PC-3 (cell line): Measurements from ENCODE around the gene MDC1. TPM values are rescaled to one million over a fixed set of nuclear protein-coding genes. Genes with fewer than 3 reads are reported as not detected.
A peak's percentile ranks its signal among the peaks of the same experiment; 100 is the strongest.

Experiments
- ATAC-seq: fragments of 200-7000 bp; cut with Tn5 transposase; 2 replicates; pipeline ENCODE4 v1.9.1; 2020; ENCODE audit warnings: mild to moderate bottlenecking, moderate library complexity
- BruUV-seq: library from RNA; stranded (reverse); fragments of 400-500 nt; replicated peaks from 2 replicates; lab custom pipeline; 2021; lab: Mats Ljungman, UMichigan
- CTCF ChIA-PET: fragments of 300-600 bp; sonication (Branson Sonifier 250); formaldehyde crosslinking; loops from one replicate; lab custom pipeline; 2022; ENCODE audit warnings: antibody characterized with exemption; lab: Charles Lee
- POLR2A ChIA-PET: fragments of 300-600 bp; sonication (Branson Sonifier 250); formaldehyde crosslinking; loops from one replicate; lab custom pipeline; 2022; ENCODE audit warnings: antibody characterized with exemption; ENCODE audit not compliant: unreplicated experiment; lab: Charles Lee
- DNase-seq: peaks from one replicate; pipeline ENCODE4 v3.0.0-alpha.2; 2015
- H2AFZ ChIP-seq: fragments of 300-600 bp; sonication (generic); 2 replicates; pipeline ENCODE4 v1.6.0; 2016; ENCODE audit warnings: antibody characterized with exemption, low read length
- H3F3A ChIP-seq: fragments of 300-600 bp; sonication (generic); one replicate; pipeline ENCODE4 v1.6.0; 2017; ENCODE audit warnings: antibody characterized with exemption, low read length, control low read depth, mild to moderate bottlenecking; ENCODE audit not compliant: unreplicated experiment
- H3K27ac ChIP-seq: fragments of 300-600 bp; sonication (generic); 2 replicates; pipeline ENCODE4 v1.5.1; 2016; ENCODE audit warnings: mild to moderate bottlenecking, low read length
- H3K27me3 ChIP-seq: fragments of 300-600 bp; sonication (generic); 2 replicates; pipeline ENCODE4 v1.6.1; 2016; ENCODE audit warnings: low read length, mixed read lengths
- H3K36me3 ChIP-seq: fragments of 300-600 bp; sonication (generic); 2 replicates; pipeline ENCODE4 v1.6.1; 2016; ENCODE audit warnings: low read depth, mixed run types, low read length, mixed read lengths
- H3K4me1 ChIP-seq: fragments of 300-600 bp; sonication (generic); 2 replicates; pipeline ENCODE4 v1.5.1; 2016; ENCODE audit warnings: low read length; ENCODE audit not compliant: insufficient read depth
- H3K4me2 ChIP-seq: fragments of 300-600 bp; sonication (generic); 2 replicates; pipeline ENCODE4 v1.6.0; 2016; ENCODE audit warnings: low read length
- H3K4me3 ChIP-seq: fragments of 300-600 bp; sonication (generic); 2 replicates; pipeline ENCODE4 v1.5.1; 2016; ENCODE audit warnings: mild to moderate bottlenecking, low read length, mixed read lengths
- H3K79me2 ChIP-seq: fragments of 300-600 bp; sonication (generic); 2 replicates; pipeline ENCODE4 v1.6.1; 2017; ENCODE audit warnings: low read length, mixed read lengths
- H3K9ac ChIP-seq: fragments of 300-600 bp; sonication (generic); 2 replicates; pipeline ENCODE4 v1.6.0; 2016; ENCODE audit warnings: mild to moderate bottlenecking, low read length
- H3K9me2 ChIP-seq: fragments of 300-600 bp; sonication (generic); replicated peaks from 2 replicates; pipeline ENCODE4 v1.6.1; 2016; ENCODE audit warnings: mixed run types, low read length, mixed read lengths
- H3K9me3 ChIP-seq: fragments of 300-600 bp; sonication (generic); 2 replicates; pipeline ENCODE4 v1.6.1; 2016; ENCODE audit warnings: low read length, mixed read lengths
- H4K20me1 ChIP-seq: fragments of 300-600 bp; sonication (generic); 2 replicates; pipeline ENCODE4 v1.6.1; 2016; ENCODE audit warnings: low read length, mixed read lengths
- EZH2 ChIP-seq: fragments of 300-600 bp; sonication (generic); IDR thresholded peaks from one replicate; pipeline ENCODE4 v1.6.1; 2017; ENCODE audit warnings: antibody characterized with exemption, mild to moderate bottlenecking, low read length; ENCODE audit not compliant: unreplicated experiment
- EZH2phosphoT487 ChIP-seq: fragments of 300-600 bp; sonication (generic); IDR thresholded peaks from 2 replicates; pipeline ENCODE4 v1.6.1; 2018; ENCODE audit warnings: mild to moderate bottlenecking, antibody characterized with exemption, low read length, borderline replicate concordance
- intact Hi-C: fragments of 100-400 bp; cut with micrococcal nuclease; formaldehyde crosslinking; loops from 2 replicates; pipeline ENCODE4 v1.9.0; 2023
- total RNA-seq: library from RNA; depleted of rRNA; stranded (reverse); fragments of >200 nt; gene quantifications from 2 replicates; pipeline ENCODE4 v1.2.3, GENCODE V29; 2014
- TF ChIP-seq, protein P1 (sequence below): fragments of 300-600 bp; sonication (generic); conservative IDR thresholded peaks from 2 replicates; pipeline ENCODE4 v1.5.1; 2017; ENCODE audit warnings: antibody characterized with exemption, low read depth, mild to moderate bottlenecking, low read length

The MDC1 gene
- total RNA-seq, 1 experiment from 2014 or later = 19.6 TPM

DNA sequence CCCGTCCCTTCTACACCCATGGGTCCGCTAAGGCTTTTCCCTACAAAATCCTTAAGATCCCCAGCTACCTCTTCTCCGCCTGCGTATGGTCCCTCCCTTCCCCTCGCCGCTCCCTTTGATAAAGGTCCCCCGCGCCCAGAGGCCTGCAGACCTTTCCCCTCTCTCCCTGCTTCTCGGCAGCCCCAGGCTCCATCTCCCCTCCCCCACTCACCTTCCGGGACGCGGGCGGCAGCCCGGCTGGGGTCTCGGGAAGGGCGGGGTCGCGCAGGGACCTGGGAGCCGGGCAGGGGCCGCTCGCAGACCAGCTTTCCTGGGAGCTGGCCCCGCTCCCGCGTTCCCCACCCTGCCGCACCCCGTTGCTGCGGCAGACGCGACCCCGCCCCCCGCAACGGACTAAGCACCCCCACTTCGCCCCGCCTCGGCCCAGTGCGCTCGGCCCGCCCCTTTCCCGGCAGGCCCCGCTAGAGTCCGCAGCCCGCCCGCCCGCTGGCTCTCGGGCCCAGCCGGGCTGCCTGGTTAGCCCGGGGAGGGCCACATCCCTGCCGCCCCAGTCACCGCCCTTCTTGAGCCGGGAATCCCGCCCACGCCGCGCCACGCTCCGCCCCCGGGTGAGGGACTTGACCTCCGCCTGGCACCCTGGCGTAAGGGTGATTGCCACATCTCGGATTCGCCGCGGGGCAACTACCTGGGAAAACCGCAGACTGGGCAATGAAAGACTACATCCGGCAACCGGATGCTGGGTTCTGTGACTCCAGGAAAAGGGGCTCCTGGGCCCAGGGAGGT lies 25.4 kb upstream of the MDC1 start, which contains the start of gene FLOT1:
Gene FLOT1, minus strand, starts transcription at position 372 of the 783 bp plus-strand sequence. CDS start 498 bp downstream, outside the sequence.
- peaks cover 8% of the 10 kb centered on the region for H3F3A ChIP-seq
- H4K20me1 ChIP-seq = peaks cover 9% of the 10 kb centered on the region
- ChIA-PET POLR2A (interaction anchor here (0.6 to 1.7 kb wide), 7 partner anchors 10 to 78 kb away, joined by 3 to 16 read pairs (median 7); no protein-coding TSS in a partner anchor), CTCF (interaction anchor here (1.0 to 1.2 kb wide), 3 partner anchors 15 to 78 kb away, joined by 3 to 6 read pairs (median 5); no protein-coding TSS in a partner anchor)
- peak; percentile 98 for DNase-seq
- H3K27me3 ChIP-seq = no peaks in the 10 kb centered on the region
- H3K9me3 ChIP-seq = no peaks in the 10 kb centered on the region
- H3K27ac ChIP-seq = peak within 1 kb of the TSS; percentile 98
- no peaks in the 10 kb centered on the region for H3K9me2 ChIP-seq
- peak; percentile 74 for ATAC-seq
- H3K36me3 ChIP-seq = peaks cover 36% of the 10 kb centered on the region
- H2AFZ ChIP-seq = no peak within 1 kb of the TSS
- peak within 1 kb of the TSS; percentile 89 for H3K4me2 ChIP-seq
- TF ChIP-seq, protein P1, sequence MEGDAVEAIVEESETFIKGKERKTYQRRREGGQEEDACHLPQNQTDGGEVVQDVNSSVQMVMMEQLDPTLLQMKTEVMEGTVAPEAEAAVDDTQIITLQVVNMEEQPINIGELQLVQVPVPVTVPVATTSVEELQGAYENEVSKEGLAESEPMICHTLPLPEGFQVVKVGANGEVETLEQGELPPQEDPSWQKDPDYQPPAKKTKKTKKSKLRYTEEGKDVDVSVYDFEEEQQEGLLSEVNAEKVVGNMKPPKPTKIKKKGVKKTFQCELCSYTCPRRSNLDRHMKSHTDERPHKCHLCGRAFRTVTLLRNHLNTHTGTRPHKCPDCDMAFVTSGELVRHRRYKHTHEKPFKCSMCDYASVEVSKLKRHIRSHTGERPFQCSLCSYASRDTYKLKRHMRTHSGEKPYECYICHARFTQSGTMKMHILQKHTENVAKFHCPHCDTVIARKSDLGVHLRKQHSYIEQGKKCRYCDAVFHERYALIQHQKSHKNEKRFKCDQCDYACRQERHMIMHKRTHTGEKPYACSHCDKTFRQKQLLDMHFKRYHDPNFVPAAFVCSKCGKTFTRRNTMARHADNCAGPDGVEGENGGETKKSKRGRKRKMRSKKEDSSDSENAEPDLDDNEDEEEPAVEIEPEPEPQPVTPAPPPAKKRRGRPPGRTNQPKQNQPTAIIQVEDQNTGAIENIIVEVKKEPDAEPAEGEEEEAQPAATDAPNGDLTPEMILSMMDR = no peak
- no peak for TF ChIP-seq EZH2phosphoT487
- H3K4me3 ChIP-seq = peak within 1 kb of the TSS; percentile 91
- H3K79me2 ChIP-seq = peaks cover 91% of the 10 kb centered on the region
- peaks cover 71% of the 10 kb centered on the region for H3K4me1 ChIP-seq
- intact Hi-C loops = loop anchor here (1.0 to 5.0 kb wide), 2 partner anchors 10 to 135 kb away; no protein-coding TSS in a partner anchor
- H3K9ac ChIP-seq = peak within 1 kb of the TSS; percentile 100
- BruUV-seq = no TSS peak

DNA sequence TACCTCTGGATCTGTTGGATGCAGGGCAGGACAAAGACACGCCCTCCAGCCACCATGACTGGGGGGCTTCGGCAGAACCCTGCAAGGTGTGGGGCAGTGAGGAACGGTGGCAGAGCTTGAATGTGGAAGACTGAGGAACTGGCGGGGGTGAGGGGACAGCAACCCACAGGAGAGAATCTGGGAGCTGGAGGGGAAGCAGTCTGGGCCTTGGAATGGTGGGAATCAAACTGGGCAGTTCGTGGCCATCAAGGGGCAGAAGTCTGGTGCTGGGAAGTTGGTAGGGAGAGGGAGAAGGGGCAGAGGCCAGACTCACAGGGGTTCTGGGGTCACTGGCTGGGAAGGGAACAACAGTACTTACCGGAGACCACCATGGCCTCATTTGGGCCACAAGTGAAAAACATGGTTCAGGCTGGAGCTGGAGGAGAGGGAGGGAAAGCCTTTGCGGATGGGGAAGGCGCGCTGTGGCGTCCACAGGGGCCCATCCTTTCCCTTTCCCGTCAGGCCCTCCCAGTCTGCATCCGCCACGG lies 24.8 kb upstream of the MDC1 start:
- Histone ChIP-seq H3K9ac (peak overlapping the region; percentile 100), H3K4me3 (peak overlapping the region; percentile 91), H3K4me2 (peak overlapping the region; percentile 89), H3K4me1 (peaks cover 71% of the 10 kb centered on the region), H3K27ac (peak overlapping the region; percentile 98), H2AFZ (no peak overlapping the region), H3K9me2 (no peaks in the 10 kb centered on the region), H4K20me1 (peaks cover 9% of the 10 kb centered on the region), H3F3A (peaks cover 7% of the 10 kb centered on the region), H3K9me3 (no peaks in the 10 kb centered on the region), H3K36me3 (peaks cover 42% of the 10 kb centered on the region), H3K27me3 (no peaks in the 10 kb centered on the region), H3K79me2 (peaks cover 91% of the 10 kb centered on the region)
- no TSS peak for BruUV-seq
- no peak for TF ChIP-seq EZH2
- TF ChIP-seq EZH2phosphoT487 = no peak
- TF ChIP-seq, protein P1 = no peak
- DNase-seq = peak; percentile 32
- ATAC-seq = no peak; the same call in 1 of the 2 replicates
- POLR2A ChIA-PET = interaction anchor here (0.6 to 1.7 kb wide), 6 partner anchors 11 to 78 kb away, joined by 3 to 8 read pairs (median 6); no protein-coding TSS in a partner anchor
- CTCF ChIA-PET = interaction anchor here (0.8 to 1.2 kb wide), 4 partner anchors 11 to 78 kb away, joined by 3 to 6 read pairs (median 4); no protein-coding TSS in a partner anchor
- intact Hi-C loops = loop anchor here (1.0 to 5.0 kb wide), 2 partner anchors 10 to 135 kb away; no protein-coding TSS in a partner anchor
